GDM1 (cell line): ENCODE measurements around the gene DQX1.
A peak's percentile ranks its signal among the peaks of the same experiment; 100 is the strongest.
"Not testable (repeated sequence)": the region's sequence is repeated elsewhere in the genome, so short reads cannot be mapped to it uniquely, and the experiment has no call there.

Experiments
- DNase-seq: peaks from one replicate; lab custom pipeline; 2025; lab: John Stamatoyannopoulos, UW

The DQX1 gene

DNA sequence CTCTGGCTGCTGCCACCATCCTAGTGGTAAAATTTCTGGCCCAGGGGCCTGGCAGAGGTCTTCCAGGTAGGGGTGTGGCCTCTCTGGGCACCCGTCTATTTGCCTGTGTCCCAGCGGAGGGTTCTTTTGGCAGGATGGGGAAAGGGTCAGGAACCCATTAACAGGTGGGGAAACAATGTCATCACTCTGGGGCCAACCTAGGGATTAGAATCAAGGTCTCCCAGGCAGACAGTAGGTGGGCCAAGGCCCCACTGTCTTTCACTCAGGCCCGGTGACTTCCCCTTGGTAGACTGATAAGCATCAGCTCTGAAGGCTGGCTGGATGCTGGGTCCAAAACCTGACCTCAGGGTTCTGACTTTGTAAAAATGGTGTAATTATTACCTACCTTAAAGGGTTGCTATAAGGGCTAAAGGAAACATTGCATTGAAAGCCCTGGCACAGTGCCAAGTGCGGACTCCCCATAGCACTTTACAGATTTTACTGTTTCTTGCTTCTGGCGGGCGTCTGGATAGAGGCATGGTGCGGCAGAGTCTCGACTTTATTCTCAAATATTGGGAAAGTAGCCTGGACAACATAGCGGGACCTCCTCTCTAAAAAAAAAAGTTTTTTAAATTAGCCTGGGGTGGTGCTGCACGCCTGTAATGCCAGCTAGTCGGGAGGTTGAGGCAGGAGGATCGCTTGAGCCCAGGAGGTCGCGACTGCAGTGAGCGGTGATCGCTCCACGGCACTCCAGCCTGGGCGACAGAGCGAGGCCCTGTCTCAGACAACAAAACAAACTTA, 28.8 kb downstream of the DQX1 start:
- DNase-seq = no peak

- DNase-seq = no peak
Observed at GRCh38 chr2:74495440-74495839, 30.6 kb downstream of the DQX1 start.

DNA sequence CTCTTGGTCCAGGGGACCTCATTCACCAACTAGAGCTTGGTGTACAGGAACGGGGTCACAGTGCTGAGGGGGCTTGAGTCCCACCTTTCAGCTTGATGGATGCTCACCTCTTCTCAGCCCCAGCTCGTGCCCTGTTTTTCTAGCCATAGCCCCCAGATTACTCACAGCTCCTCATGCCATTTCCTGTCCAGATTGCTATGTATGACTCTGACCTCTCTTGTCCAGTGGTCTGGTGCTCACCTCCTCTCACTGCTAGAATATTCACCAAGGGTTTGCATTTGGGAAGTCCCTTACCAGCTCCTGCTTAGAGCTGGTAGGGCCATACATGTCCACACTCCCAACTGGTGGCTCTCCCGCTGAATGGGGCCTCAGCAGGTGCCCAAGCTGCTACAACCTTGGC, 32.5 kb downstream of the DQX1 start:
- no peak for DNase-seq

GRCh38 chr2:74491648-74492544, 34.1 kb downstream of the DQX1 start:
- no peak for DNase-seq

- no peak for DNase-seq
Observed at GRCh38 chr2:74489906-74490305, 36.1 kb downstream of the DQX1 start.

DNA sequence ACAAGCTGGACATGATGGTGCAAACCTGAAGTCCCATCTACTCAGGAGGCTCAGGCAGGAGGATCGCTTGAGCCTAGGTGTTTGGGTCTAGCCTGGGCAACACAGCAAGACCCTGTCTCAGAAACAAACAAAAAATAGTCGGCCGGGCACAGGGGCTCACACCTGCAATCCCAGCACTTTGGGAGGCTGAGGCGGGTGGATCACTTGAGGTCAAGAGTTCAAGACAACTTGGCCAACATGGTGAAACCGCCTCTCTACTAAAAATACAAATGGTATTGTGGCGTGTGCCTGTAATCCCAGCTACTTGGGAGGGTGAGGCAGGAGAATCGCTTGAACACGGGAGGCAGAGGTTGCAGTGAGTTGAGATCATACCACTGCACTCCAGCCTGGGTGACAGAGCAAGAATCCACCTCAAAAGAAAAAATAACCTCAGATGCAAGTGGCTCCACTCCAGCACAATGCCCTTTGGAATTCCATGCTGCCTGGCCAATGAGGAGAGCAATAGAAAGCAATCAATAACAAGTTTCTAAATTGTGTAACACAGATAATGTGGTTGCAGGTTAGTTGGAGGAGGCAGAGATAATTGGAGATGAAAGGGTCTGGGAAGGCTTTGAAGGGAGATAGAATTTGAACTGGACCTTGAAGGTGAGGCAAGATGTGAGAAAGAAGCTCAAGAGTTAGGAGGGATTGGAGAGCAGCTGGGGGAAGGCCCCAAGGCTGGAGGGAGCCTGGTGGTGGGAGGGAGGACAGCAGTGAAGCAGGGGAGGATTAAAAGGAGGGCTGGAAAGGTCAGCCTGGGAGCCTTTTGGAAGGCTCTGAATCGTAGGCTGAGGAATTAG, 37.2 kb downstream of the DQX1 start:
- no peak for DNase-seq

DNA sequence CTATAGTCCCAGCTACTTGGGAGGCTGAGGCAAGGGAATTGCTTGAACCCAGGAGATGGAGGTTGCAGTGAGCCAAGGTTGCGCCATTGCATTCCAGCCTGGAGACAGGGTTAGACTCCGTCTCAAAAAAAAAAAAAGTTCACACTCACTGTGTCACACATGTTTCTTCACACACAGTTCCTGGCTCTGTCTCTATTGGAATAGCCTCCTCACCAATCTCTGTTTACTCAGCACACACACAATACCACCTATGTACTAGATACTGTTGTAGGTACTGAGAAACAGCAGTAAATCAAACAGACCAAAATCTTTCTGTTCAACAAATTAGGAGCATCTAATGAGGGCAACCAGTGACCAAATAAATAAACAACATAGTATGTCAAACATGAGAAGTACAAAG, 39.9 kb downstream of the DQX1 start:
- DNase-seq = no peak

DNA sequence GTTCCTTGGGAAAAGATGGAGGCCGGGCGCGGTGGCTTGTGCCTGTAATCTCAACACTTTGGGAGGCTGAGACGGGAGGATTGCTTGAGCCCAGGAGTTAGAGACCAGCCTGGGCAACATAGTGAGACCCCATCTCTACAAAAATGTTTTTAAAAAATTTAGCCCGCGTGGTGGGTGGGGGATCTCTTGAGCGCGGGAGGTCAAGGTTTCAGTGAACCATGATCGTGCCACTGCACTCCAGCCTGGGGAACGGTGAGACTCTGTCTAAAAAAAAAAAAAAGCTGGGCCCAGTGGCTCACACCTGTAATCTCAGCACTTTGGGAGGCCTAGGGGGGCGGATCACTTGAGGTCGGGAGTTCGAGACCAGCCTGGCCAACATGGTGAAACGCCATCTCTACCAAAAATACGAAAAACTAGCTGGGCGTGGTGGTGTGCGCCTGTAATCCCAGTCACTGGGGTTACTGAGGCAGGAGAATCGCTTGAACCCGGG, 42.3 kb downstream of the DQX1 start:
- DNase-seq = not testable (repeated sequence)

DNA sequence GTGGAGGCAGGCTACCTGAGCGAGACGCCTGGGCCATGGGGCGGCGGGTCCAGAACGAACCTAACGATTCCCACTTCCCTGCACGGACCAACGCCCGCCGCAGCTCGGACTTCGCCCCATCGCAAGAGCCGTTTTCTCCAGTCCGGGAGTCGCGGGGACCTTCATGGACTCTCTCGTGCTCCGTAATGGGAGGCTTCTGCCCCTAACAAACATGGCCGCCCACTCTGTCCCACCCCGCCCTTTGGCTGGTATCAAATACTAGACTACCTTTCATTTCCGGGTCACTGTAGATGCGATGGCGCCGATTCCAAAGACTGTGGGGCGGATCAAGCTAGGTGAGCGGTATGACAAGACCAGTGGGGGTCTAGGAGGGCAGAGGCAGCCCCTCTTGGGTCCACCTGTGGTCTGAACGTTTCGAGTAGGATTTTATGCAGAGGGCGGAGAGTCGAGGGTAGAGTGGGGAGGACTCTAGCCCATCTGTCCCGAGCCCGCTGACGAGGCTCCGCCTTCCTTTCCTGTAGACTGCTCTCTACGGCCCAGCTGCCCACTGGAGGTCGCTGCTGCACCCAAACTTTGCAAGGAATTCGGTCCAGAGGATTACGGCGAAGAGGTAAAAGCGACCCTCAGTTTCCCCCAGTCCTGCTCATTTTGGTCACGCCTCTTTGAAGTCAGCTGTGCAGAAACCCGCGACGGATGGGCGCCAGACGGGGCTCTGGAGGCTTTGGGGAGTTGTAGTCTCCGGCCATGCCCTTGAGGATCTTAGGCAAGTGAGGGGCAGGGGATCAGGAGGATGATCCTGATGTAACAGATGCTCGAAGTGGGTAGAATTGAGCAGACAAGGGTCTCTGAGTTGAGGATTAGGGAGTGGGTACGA, 43.0 kb downstream of the DQX1 start, which contains the start of the genes CCDC142 and TTC31:
Gene CCDC142 (minus strand): TSS at position 198 of the 874 bp plus-strand sequence. CDS start 161 bp downstream, at position 37.
Gene TTC31 (plus strand): TSS at position 281 of the 874 bp plus-strand sequence. CDS start 15 bp downstream, at position 296.
- DNase-seq = peak; percentile 87

- DNase-seq = no peak
Observed at GRCh38 chr2:74481961-74482800, 43.9 kb downstream of the DQX1 start.

GRCh38 chr2:74481431-74481830, 44.6 kb downstream of the DQX1 start:
- no peak for DNase-seq

GRCh38 chr2:74474899-74475298, 51.1 kb downstream of the DQX1 start:
- DNase-seq = no peak

DNA sequence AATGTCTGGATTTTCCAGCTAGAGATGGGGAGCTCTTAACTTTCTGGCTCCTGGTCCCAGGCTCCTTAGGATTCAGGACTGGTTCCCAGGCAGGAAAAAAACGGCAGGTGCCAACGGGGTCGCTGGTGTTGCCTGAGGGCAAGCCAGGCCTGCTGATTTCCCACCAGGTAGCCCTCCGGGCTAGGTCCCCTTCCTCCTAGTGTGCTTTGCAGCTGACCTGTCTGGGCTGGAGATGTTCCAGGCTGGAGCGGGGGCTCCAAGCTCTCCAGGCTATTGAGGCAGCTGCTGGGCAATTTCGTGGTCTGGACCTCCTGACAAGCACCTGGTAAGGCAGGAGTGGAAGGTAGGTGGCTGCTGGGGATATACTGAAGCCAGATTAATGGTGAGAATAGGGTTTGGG, 51.5 kb downstream of the DQX1 start:
- no peak for DNase-seq

DNA sequence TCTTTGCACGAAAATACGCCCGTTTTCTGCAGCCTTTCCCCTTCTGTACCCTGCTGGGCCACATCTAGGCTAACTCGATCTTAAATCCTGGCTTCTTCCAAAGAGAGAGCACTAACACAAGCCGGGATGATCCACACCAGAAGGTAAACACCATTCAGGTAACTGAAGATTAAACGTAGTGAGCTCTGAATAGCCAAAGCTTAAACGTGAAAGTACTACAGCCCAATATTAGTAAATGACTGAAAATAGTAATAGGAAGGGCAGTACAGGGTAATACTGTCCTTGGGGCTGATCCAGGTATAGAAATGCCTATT, 53.1 kb downstream of the DQX1 start:
- DNase-seq = no peak

DNA sequence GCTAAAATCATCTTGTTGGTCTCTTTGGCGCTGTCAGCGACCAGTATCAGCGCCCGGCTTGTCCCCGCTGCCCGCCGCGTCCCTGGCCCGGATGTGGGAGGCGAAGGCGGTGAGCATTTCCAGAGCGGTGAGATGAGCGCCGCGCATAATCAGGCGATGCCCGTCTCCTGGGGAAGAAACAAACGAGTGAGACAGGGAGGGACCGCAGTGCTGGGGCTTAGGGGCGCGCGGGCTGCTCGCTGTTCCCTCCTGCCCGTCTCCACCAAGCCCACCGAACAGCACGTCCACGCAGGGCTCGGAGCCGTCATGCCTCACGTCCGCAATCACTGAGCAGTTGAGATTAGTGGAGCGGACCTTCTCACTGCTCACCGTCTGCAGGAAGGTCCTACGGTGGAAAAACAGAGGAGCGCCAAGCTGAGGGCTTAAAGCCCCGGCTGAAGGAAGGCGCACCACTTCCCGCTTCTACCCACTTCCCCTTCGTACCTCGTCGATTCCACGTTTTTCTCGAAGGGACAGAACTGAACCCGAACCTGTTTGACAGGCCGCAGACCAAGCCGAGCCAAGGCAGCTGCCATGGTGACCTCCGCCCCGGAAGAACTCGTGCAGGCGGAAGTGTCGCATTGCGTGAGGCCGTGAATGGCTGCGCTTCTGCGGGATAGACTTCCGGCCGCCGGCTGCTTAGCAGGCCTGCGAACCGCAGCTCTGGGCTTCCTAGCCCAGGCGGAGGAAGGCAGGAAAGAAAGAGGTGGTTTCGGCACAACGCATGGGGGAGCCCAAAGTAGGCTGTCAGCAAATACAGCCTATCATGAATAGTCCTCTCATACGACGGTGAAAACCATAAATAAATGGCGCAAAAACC, 53.7 kb downstream of the DQX1 start, which contains the start of gene MRPL53:
Gene MRPL53 (minus strand): TSS at position 595 of the 859 bp plus-strand sequence. CDS start 20 bp downstream, at position 575.
- peak; percentile 91 for DNase-seq

DNA sequence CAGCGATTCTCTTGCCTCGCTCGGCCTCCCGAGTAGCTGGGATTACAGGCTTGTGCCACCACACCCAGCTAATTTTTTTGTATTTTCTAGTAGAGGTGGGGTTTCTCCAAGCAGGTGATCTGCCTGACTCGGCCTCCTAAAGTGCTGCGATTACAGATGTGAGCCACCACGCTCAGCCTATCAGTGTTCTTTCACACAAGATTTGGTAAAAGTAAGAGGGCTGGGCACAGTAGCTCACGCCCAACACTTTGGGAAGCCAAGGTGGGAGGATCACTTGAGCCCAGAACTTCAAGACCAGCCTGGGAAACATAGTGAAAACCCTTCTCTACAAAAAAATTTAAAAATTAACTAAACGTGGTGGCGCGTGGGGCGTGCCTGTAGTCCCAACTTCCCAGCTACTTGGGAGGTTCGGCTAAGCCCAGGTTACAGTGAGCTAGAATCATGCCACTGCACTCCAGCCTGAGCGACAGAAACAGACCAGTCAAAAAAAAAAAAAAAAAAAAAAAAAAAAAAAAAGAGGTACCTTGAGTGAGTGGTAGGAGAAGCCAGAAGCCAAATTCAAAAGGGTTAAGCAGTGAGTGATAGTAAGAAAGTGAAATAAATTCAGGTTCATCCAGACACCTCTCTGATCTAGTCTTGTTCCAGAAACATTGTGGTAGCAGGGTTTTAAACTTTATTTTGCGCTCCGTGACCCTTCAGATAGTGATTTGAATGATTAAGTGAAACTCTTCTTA, 54.5 kb downstream of the DQX1 start:
- no peak for DNase-seq

DNA sequence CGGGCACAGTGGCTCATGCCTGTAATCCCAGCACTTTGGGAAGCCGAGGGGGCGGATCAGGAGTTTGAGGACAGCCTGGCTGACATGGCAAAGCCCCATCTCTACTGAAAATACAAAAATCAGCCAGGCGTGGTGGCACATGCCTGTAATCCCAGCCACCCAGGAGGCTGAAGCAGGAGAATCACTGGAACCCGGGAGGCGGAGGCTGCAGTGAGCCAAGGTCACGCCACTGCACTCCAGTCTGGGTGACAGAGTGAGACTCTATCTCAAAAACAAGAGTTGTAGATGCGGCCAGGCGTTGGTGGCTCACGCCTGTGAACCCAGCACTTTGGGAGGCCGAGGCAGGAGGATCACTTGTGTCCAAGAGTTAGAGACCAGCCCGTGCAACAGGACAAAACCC, 55.3 kb downstream of the DQX1 start:
- DNase-seq = not testable (repeated sequence)
